ENCODE measurements around the gene IKZF2. TPM values are rescaled to one million over a fixed set of nuclear protein-coding genes. Genes with fewer than 3 reads are reported as not detected.

The IKZF2 gene
- total RNA-seq, 1 experiment from 2014 or later: 0.44 TPM

DNA sequence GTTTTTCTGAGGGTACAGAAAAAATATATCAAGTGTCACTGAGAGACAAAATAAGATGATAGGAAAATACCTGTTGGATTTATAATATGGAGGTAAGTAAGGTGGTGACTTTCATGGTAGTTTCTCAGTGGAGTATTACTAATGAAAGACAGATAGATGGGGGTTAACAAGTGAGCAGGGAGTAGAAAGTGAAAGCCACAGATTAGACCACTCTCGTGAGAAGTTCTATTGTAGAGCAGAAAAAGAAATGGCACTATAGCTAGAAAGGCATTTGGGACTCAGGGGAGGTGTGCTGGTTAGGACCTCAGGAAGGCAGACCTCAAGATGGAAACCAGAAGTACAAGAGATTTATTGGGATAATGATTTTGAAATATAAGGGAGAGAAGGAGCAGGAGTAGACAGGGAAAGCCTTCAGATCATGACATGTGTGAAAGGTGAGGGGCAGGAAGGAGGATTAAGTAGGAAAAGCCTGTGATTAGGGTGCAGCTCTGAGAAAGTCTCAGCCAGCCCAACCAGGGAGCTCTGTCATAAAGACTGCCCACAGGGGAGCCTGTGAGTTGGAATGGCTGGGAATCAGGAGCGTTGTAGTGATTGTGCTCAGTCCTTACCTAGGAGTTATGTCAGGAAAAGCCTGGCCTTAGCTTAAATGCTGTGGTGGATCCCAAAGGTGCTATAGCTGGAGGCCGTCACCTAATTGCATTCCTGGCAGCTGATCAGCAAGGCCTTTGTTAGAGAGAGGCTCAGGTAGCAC lies 198.1 kb downstream of the IKZF2 start:
- no peak overlapping the region for H3K27ac ChIP-seq (ENCODE audit: low read length)
- POLR2A ChIA-PET: no interaction called here
- CTCF ChIA-PET: no interaction called here
- DNase-seq (ENCODE audit: low read depth, low spot score) (no peak), ATAC-seq (no peak)
- TF ChIP-seq POLR2AphosphoS5 (IDR thresholded peaks at IDR 0.05; ENCODE audit: low read depth, low read length): no peak
- no peak for TF ChIP-seq SIN3A (IDR thresholded peaks at IDR 0.05; ENCODE audit: borderline replicate concordance, insufficient read depth, low read depth, low read length)
- no peak for TF ChIP-seq TCF7L2 (IDR thresholded peaks at IDR 0.05; ENCODE audit: low read depth, low read length)
- TF ChIP-seq, protein P1, sequence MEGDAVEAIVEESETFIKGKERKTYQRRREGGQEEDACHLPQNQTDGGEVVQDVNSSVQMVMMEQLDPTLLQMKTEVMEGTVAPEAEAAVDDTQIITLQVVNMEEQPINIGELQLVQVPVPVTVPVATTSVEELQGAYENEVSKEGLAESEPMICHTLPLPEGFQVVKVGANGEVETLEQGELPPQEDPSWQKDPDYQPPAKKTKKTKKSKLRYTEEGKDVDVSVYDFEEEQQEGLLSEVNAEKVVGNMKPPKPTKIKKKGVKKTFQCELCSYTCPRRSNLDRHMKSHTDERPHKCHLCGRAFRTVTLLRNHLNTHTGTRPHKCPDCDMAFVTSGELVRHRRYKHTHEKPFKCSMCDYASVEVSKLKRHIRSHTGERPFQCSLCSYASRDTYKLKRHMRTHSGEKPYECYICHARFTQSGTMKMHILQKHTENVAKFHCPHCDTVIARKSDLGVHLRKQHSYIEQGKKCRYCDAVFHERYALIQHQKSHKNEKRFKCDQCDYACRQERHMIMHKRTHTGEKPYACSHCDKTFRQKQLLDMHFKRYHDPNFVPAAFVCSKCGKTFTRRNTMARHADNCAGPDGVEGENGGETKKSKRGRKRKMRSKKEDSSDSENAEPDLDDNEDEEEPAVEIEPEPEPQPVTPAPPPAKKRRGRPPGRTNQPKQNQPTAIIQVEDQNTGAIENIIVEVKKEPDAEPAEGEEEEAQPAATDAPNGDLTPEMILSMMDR (IDR thresholded peaks at IDR 0.05): no peak
- TF ChIP-seq, protein P2, sequence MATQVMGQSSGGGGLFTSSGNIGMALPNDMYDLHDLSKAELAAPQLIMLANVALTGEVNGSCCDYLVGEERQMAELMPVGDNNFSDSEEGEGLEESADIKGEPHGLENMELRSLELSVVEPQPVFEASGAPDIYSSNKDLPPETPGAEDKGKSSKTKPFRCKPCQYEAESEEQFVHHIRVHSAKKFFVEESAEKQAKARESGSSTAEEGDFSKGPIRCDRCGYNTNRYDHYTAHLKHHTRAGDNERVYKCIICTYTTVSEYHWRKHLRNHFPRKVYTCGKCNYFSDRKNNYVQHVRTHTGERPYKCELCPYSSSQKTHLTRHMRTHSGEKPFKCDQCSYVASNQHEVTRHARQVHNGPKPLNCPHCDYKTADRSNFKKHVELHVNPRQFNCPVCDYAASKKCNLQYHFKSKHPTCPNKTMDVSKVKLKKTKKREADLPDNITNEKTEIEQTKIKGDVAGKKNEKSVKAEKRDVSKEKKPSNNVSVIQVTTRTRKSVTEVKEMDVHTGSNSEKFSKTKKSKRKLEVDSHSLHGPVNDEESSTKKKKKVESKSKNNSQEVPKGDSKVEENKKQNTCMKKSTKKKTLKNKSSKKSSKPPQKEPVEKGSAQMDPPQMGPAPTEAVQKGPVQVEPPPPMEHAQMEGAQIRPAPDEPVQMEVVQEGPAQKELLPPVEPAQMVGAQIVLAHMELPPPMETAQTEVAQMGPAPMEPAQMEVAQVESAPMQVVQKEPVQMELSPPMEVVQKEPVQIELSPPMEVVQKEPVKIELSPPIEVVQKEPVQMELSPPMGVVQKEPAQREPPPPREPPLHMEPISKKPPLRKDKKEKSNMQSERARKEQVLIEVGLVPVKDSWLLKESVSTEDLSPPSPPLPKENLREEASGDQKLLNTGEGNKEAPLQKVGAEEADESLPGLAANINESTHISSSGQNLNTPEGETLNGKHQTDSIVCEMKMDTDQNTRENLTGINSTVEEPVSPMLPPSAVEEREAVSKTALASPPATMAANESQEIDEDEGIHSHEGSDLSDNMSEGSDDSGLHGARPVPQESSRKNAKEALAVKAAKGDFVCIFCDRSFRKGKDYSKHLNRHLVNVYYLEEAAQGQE (IDR thresholded peaks at IDR 0.05; ENCODE audit: insufficient read depth in 1 of 2, low read depth in 2 of 2, low read length in 1 of 2): no peak
- H3K27me3 ChIP-seq (ENCODE audit: control insufficient read depth, insufficient read depth, low read length): no peaks in the 10 kb centered on the region
- H3K9me3 ChIP-seq (ENCODE audit: control insufficient read depth, insufficient read depth, low read depth, low read length): no peaks in the 10 kb centered on the region
- intact Hi-C loops (cut with micrococcal nuclease; ENCODE audit: unreplicated experiment) (no loop called here), in situ Hi-C loops (cut with HindIII; ENCODE audit: low pct_unique_long_range_greater_than_20kb, low sequenced_read_pairs) (no loop called here)
- H3K4me1 ChIP-seq (ENCODE audit: control insufficient read depth, insufficient read depth, low read length): no peaks in the 10 kb centered on the region
- no TSS peak for BruUV-seq (replicated peaks)
- H3K36me3 ChIP-seq (ENCODE audit: control insufficient read depth, insufficient read depth, low read length): no peaks in the 10 kb centered on the region
- no peak overlapping the region for H3K4me3 ChIP-seq (ENCODE audit: low read depth in 2 of 2, low read length in 2 of 2)

- no peak for ATAC-seq
- POLR2A ChIA-PET: no interaction called here
- CTCF ChIA-PET: no interaction called here
Observed at GRCh38 chr2:212949786-212950185, 201.6 kb downstream of the IKZF2 start.

More at GRCh38 chr2:212949786-212950185, 201.6 kb downstream of the IKZF2 start:
- DNase-seq (ENCODE audit: low read depth, low spot score): no peak
- Histone ChIP-seq H3K27ac (ENCODE audit: low read length) (no peak overlapping the region), H3K27me3 (ENCODE audit: control insufficient read depth, insufficient read depth, low read length) (no peaks in the 10 kb centered on the region), H3K4me1 (ENCODE audit: control insufficient read depth, insufficient read depth, low read length) (no peaks in the 10 kb centered on the region), H3K36me3 (ENCODE audit: control insufficient read depth, insufficient read depth, low read length) (no peaks in the 10 kb centered on the region), H3K4me3 (ENCODE audit: low read depth in 2 of 2, low read length in 2 of 2) (no peak overlapping the region), H3K9me3 (ENCODE audit: control insufficient read depth, insufficient read depth, low read depth, low read length) (no peaks in the 10 kb centered on the region)
- intact Hi-C loops (cut with micrococcal nuclease; ENCODE audit: unreplicated experiment): no loop called here
- no TSS peak for BruUV-seq (replicated peaks)
- TF ChIP-seq, protein P1 (IDR thresholded peaks at IDR 0.05): no peak
- TF ChIP-seq TCF7L2 (IDR thresholded peaks at IDR 0.05; ENCODE audit: low read depth, low read length) (no peak), POLR2AphosphoS5 (IDR thresholded peaks at IDR 0.05; ENCODE audit: low read depth, low read length) (no peak)
- in situ Hi-C loops (cut with HindIII; ENCODE audit: low pct_unique_long_range_greater_than_20kb, low sequenced_read_pairs): no loop called here

Other genes starting within 250 kb of the IKZF2 start
- gene SPAG16, start 132.9 kb upstream of the IKZF2 start, total RNA-seq (2021; ENCODE audit: unreplicated experiment): 13.0 TPM